ENCODE results near the gene ASB5.

The ASB5 gene

DNA sequence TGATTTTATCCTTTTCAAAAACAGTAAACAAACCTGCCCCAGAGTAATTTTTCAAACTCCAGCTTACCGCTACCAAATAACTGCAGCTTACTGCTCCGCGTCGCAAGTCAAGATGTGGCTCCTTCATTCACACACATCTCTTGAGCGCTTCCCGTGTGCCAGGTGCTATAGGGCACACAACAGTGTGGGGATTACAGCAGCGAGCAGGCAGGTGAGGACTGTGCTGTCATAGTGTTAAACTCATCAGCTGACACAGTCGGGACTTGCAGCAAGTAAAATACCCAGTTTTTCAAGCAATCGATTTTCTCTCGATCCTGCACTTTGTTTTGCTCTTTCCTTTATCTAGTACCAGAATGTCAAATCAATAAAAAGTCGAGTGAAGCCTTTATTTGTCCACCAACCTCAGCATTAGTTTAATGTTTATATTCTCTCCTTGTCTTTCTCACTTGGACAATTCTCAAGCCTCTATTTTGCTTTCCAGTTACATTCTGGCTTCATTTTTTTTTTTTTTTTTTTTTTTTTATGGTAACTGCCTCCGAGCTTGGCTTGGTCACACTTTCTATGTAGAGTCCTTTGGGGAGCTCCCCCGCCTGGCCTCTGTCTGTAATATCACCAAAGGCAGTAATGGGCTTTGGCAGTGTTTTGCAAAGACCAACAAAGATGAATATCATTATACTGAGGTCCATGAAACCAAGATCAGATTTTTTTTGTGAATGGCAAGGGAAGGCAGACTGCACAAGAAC is 8.3 kb upstream of the ASB5 start:
- DNase-seq (ENCODE audit: low read depth) = no peak

DNA sequence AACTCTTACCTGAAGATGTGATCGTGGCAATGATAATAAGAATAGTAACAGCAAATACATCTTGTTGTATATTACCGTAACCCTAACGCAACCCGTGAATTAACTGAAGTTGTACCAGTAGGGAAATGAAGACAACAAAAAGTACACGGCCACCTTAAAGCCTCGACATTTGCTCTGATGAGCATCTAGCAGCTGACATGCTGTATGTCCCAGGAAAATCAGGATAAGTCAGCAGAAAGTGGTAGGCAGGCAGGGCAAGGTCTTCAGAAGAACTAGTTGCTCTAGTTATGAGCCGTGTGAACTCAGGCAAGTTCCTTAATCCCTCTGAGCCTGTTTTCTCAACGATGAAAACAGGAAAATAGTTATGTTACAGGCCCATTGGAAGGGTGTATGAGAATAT is 7.7 kb upstream of the ASB5 start:
- no peak for DNase-seq (ENCODE audit: low read depth)

DNA sequence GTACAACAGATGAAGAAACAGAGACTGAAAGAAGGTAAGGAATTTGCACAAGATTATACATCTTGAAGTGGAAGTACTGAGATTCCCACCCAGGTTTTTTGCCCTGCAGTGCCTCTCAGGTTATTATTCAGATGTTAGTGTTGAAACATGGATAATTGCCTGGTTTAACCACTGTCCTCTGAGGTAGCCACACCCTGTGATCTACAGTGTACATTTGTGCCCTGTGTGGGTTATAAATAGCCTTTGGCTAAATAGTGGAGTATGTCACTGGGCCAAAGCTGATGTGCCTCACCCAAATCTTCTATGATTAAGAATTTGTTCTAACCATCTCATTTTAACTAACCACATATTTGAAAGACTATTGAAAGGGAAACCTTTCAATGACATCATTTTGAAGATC is 5.4 kb upstream of the ASB5 start:
- no peak for DNase-seq (ENCODE audit: low read depth)

DNA sequence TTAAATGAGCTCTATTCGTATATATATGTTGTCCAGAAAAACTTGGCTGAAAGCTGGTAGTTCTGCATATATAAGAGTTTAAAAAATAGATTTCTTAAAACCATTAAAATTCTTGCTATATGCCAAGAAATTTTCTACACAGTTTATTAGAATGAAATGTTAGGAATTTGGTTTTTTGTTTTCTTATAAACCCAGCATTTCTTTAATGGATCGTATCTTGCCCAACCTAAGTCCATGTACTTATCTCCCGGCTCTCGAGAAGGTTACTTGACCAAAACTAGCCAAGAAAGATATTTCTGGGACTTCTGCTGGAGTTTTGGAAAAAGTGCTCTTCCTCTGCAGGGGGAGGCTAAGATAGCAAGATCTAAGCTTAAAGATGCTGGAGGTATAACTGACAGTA is 4.7 kb upstream of the ASB5 start:
- no peak for DNase-seq (ENCODE audit: low read depth)

DNA sequence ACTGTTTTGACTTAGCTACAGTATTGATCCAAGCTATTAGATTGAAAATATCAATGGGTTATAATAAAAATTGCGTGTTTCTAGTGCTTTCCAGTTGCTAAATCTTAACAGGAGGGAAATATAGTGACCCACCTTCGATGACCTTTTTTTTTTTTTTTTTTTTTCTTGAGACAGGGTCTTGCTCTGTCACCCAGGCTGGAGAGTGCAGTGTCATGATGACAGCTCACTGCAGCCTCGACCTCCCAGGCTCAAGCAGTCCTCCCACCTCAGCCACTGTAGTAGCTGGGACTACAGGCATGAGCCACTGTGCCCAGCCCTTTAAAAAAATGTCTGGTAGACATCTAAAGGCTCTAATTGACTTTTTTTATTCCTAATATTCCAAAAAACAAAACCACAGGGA is 3.8 kb upstream of the ASB5 start:
- no peak for DNase-seq (ENCODE audit: low read depth)

DNA sequence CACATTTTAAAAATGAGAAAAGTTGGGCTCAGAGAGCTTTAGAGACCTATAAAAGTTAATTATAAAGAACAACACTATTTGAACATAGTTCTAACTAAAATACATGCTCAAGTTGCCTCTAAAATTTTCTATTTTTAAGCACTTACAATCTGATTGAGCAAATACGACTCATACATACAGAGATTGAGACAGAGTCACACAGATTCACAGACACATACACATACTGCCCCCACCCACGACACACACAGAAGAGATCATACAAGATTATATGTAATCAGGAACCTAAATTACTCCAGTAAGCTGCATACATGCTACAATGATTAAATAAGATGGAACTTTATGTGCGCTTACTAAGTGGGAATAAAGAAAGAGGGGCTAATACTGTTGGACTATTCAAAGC is 2.7 kb upstream of the ASB5 start:
- no peak for DNase-seq (ENCODE audit: low read depth)

DNA sequence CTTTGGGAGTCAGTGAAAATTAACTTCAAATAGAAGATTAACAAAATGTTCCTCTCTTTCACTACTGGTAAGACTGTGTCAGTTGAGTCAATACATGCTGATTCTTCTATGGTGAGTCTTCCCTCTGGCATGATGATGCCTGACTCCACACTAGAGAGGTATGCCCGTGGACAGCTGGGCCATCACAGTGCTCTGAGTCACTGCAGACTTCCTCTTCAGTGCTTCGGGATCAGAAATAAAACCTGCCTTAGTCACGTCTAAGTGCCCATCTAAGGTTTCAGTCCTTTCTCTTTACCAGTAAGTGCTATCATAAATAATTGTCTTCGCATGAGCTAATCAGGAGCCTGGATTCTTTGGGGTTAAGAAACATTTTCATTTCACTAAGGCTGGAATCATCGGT is 1.6 kb upstream of the ASB5 start:
- peak; percentile 90 for DNase-seq (ENCODE audit: low read depth)

DNA sequence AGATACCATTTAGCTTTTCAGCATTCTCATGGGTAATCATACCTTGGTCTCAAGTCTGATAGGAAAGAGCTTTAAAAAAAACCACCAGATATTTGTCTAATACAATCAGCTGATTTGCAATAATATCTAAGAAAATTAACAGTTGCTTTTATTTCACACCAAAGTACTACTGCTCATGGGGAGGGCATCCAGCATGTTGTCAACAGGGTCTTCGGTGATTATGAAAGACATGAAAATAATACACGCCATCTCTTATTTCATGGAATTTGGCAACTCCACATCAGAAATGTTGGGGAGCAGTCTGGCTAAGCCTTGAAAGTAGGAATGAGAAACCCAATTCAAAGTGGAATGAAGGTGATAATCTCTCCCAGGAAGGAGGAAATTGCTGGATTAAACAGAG is 3.0 kb downstream of the ASB5 start:
- DNase-seq (ENCODE audit: low read depth) = no peak

DNA sequence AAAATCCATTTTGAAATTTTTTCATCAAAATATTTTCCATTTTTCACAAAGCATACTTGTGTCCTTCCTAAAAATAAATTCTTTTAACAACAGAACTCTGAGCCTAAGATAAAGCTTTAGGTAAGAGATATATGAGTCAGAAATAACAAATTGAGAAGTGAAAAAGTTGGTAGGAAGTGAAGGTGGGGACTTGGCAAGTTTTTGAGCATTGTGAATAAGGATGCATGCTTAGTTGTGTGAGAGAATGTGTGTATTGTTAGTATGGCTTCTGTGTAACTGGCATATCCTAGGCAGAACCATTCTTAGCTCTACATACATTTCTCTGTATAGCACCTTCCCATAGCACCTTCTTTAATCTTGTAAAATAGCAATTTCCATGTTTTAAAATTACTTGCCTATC is 6.8 kb downstream of the ASB5 start:
- no peak for DNase-seq (ENCODE audit: low read depth)

DNA sequence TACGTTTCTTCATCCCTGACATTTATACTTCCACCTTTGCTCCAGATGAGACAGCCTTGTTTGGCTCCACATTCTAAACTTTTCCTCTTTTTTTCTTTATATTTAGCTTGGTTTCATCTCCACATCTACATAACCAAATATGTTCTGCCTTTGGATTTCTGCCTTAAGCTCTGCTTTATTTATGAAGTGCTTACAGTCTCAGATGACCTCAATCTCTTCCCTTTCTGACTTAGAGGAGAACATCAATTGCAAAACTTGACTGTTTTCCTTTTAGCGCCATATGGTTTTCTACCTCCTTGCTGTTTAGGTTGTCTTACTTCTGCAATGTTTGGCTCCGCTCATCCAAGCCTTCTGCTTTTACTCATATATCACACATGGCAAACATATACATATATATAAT is 7.5 kb downstream of the ASB5 start:
- no peak for DNase-seq (ENCODE audit: low read depth)

DNA sequence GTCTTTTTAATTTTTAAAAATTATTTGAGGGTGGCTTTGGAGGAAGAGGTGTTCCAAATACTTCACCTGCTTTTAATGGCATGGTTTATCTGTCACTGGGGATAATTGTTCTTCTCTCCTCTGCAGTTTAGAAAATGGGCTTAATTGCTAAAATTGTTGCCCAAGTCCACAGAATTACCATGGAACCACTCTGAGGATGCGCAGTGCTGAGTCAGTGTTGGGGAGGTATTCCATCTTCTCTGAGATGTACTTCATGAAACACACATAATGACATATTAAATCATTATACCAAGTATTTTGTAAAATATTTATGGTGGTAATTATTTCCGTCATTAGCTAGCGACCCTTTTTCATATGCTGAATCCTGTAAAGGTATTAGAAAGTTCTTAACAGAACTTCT is 8.0 kb downstream of the ASB5 start:
- DNase-seq (ENCODE audit: low read depth) = no peak

DNA sequence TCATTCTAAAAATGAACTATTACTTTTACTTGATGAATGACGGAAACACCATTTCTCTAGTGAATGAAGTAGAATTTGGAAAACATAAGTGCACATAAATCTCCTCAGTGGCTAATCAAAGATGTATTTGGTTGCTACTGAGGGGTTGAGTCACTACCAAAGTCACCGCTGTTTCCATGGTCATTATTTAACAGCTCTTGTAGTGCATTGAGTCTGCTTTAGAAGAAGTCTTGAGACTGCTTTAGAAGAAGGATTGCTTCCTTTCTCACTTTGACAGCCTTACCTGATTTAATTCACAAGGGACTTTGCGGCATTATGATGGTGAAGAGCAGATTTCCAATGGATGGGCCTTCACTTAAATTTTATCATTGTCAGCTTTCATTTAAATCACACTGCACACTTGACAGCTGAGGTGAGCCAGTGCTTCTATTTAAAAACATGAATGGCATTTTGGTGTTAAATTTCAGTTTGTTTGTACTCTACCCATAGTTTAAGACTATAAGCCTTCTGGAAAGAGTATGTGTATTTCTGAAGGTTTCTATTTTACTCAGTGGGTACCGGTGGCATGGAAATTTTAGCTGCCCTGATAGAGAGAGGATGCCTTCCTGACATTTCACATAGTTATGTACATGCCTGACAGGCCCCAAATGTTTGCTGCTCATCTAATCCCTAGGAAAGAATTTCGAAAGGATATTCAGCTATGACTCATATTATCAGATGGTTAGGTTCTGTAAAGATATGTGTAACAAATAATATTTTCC is 9.5 kb downstream of the ASB5 start:
- DNase-seq (ENCODE audit: low read depth) = peak; percentile 66

DNA sequence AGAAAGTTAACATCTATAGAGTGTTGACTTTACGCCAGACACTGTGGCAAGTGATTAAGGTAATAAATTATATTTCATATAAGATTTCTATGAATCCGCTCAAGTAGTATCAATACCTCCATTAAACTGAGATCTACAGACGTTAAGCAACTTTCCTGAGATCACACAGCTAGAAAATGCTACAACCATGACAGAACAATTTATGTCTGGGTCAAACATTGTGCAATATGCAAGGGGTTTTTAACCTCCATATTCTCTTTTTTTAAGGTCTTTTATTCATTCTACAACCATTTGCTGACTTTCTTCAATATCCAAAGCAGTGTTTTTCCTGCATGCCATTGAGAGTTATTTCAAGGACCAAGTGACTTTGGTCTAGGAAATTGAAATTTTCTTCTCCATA is 10.9 kb downstream of the ASB5 start:
- no peak for DNase-seq (ENCODE audit: low read depth)

DNA sequence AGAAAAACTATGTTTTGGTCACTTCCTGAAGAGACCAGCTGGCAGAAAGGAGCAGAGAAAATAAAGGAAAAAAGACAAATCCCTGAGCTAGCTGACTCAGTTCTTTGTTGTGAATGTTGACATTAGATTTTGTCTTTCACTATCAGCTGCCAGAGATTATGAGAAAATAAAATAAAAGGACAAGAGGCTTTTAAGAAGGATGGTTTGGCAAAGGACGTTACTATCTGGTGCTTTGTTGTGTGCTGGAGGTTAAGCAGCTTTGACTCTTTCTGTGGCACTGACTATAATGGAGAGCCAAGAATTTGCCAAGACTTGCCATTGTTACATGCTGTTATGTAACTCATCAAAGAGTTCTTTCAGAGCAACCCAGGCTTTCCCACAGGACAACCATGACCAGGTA is 12.1 kb downstream of the ASB5 start:
- no peak for DNase-seq (ENCODE audit: low read depth)

DNA sequence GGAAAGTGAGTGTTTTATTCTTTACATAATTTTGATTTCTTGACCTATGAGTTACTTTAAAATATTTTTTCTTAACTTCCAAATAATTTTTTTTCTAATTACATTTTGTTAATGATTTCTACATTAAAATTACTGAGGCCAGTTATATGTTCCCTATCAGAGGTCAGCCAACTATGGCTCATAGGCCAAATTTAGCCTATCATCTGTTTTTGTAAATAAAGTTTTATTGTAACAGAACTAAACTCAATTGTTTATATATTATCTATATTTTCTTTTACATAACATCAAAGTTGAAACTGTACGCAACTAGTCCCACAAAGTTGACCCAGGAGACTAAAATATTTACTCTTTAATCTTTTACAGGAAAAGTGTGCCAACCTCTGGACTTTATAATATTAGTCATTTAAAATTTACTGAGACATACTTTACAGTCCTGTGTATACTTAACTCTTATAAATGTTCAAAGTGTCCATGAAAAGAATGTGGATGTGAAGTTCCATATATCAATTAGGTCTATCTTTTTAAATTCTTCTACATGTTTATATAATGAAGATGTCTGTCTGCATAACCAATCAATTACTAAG is 26.2 kb downstream of the ASB5 start:
- no peak for DNase-seq (ENCODE audit: low read depth)

DNA sequence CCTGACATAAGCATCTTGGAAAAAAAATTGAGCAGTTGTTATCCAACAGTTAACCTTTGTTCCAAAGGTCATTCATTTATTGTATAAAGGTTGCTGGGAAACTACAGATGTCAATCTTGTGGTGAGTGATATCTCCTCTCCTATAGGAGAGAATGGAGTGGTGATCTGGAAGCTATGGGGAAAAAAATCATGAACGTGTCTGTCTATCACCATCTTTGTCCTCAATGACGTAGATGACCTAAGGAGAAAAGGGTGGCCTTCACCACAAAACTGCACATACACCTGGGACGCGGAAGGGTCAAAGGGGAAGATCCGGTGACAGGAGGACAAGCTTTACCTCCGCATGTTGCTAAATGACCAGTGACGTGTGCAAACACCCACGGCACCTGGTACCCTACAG is 27.3 kb downstream of the ASB5 start:
- DNase-seq (ENCODE audit: low read depth) = no peak

DNA sequence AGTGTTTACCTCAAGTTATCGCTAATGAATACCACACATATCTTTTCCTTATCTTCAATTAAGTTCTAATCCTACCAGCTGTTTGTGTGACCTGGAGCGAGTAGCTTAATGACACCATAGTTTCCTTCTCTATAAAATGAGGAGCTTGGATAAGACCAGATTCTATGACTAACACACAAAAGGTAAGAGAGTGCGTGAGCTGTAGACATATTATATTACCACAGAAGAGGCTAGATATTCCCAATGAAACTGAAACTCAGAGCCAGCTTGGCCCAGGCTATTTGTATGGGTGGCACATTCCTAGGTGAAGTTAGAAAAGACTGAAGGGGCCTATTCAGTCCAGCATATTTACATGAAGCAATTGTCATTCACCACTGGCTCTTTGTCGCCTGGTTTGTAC is 30.2 kb downstream of the ASB5 start:
- DNase-seq (ENCODE audit: low read depth) = no peak

DNA sequence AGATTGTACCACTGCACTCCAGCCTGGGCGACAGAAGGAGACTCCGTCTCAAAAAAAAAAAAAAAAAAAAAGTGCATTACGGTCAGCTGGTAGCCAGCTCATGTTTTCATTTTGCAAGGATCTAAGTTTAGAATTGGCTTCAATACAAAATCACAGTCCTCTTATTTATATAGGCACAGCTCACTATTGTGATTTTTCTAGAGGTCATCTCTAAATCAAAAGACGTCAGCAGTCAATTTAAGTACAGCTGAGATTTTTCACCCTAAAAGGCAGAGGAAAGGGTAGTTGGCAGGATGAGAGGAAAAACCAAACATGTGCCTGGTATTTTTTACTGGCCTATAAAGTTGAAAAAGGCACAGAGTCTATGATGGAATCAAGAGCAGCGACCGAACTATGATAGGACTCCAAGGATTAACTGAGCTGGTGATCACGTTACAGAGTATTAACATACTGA is 30.8 kb downstream of the ASB5 start:
- DNase-seq (ENCODE audit: low read depth) = no peak

DNA sequence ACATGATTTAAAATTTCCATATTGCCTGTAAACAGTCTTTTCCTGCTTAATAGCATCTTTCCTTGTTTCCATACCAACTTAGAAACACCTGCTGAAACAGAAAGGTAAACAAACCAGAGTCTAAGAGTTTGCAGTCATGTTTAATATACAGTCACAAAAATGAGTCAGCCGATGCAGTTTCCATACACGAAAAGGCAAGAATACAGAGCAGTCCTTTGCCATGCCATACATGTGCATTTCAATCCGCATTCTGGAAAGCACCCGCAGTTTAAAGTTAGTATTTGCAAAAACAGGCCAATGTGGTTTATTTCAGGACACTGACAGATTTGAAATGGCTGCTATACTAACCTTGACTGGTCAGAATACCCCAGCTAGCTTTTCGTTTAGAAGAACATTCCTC is 32.1 kb downstream of the ASB5 start:
- no peak for DNase-seq (ENCODE audit: low read depth)

DNA sequence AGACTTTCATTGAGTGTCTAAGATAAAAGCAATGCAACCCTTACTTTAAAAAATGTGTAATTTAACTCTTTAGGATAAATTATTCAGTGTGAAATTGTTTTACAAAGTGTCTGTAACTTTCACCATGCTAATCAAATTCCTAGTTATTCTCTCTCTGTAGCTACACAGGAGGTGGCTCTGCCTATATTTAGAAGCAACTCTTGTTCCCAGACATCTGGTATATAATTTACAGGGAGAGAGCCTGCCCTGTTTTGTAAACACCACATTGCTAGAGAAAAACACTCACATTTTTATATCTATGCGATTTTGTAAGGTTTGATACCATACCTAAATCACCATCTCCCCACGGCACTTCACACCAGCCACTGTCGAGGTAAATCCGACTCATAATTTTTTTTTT is 38.2 kb downstream of the ASB5 start:
- DNase-seq (ENCODE audit: low read depth) = no peak

DNA sequence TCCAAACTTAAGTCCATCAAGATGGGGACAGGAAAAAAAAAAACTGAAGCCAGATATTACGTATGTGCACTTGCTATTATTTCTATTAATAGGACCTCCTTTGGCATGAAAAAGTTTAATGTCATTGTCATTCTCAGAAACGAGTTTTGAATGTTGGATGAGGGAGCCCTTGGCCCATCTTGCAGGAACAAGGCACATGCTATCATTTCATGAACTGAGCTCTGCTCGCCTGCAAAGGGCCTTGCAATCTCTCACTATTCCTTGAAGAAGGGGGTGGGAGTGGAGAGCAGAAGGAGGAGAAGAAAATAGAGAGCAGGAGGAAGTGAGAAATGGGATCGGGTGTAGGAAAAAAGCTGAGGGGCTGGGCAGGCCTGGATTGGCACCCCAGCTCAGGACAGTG is 39.4 kb downstream of the ASB5 start:
- DNase-seq (ENCODE audit: low read depth) = no peak

DNA sequence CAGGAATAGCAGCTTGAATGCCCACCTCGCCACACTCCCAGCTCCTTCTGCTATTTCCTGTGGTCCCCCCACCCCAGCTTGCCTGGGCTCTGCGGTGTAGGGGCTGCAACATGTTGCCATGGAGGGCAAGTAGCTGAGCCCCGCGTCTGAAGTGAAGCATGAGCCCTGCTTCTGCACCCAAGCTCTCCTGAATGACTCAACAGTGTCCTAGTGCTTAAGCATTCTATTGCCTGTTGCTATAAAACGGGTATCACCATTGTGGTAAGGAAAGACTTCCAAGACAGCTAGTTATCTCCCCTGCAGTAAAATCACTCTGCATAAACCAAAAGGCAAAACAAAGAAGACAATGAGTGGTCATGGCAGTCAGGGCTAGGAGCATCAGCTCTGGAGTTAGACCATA is 42.3 kb downstream of the ASB5 start:
- no peak for DNase-seq (ENCODE audit: low read depth)

DNA sequence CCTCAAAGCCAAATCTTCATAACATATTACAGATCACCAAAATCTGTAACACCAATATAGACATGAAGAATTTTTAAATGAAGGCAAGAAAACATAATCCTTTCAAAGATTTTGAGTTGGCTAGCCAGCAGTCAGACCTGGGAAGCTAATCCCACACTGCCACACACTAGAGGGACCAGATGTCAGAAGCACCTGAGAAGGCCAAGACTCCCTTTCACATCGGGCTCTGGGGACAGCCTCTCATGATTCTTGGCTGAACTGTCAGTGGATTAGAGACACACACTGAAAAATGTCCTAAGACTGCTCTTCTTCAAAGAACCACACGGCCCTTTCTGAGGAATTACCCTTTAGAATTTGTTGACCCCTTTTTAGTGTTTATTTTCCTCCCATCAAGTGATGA is 45.5 kb downstream of the ASB5 start:
- DNase-seq (ENCODE audit: low read depth) = no peak

DNA sequence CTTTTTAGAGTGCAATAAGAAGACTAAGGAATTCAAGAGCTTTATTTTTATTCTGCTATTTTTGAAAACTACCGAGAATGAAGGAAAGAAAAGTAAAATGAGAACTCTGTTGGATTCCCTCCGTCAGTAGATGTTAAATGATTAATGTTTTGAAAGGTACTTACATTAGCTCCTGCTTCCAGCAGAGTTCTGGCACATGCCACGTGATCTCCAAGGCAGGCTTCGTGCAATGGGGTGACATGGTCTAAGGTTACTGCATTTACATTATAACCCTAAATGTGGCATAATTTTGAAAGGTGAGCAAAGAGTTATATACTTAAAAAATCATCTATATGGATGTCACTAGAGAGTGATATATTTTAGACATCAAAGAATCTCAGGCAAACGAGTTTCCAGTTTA is 46.9 kb downstream of the ASB5 start:
- DNase-seq (ENCODE audit: low read depth) = no peak
